HepG2 (cell line): ENCODE data around the gene SLC38A3. TPM values are rescaled to one million over a fixed set of nuclear protein-coding genes. Genes with fewer than 3 reads are reported as not detected.

Source experiments
- ARNT2 ChIP-seq: sonication (generic); formaldehyde crosslinking; IDR thresholded peaks from 2 replicates; pipeline ENCODE4 v1.8.0; 2022; ENCODE audit warnings: mild to moderate bottlenecking, low read depth, missing genetic modification reagents, moderate library complexity
- CBFB ChIP-seq: sonication (generic); formaldehyde crosslinking; IDR thresholded peaks from 2 replicates; pipeline ENCODE4 v1.4.0; 2020; ENCODE audit warnings: missing genetic modification reagents
- GZF1 ChIP-seq: sonication (generic); formaldehyde crosslinking; IDR thresholded peaks from 2 replicates; pipeline ENCODE4 v1.5.1; 2020; ENCODE audit warnings: mild to moderate bottlenecking, missing genetic modification reagents
- HDAC2 ChIP-seq: sonication (generic); formaldehyde crosslinking; IDR thresholded peaks from 2 replicates; pipeline ENCODE4 v1.4.0; 2020; ENCODE audit warnings: missing genetic modification reagents
- HNF4A ChIP-seq: sonication (generic); formaldehyde crosslinking; IDR thresholded peaks from 2 replicates; pipeline ENCODE4 v1.4.0; 2020; ENCODE audit warnings: missing genetic modification reagents
- IRF9 ChIP-seq: sonication (generic); formaldehyde crosslinking; IDR thresholded peaks from 2 replicates; pipeline ENCODE4 v1.8.0; 2022; ENCODE audit warnings: missing genetic modification reagents, mild to moderate bottlenecking, borderline replicate concordance
- MYNN ChIP-seq: sonication (generic); formaldehyde crosslinking; IDR thresholded peaks from 2 replicates; pipeline ENCODE4 v1.4.0; 2020; ENCODE audit warnings: mild to moderate bottlenecking, low read depth, missing genetic modification reagents
- NBN ChIP-seq: fragments of 450-650 bp; conservative IDR thresholded peaks from 2 replicates; pipeline ENCODE4 v1.6.1; 2017
- NFYB ChIP-seq: sonication (generic); formaldehyde crosslinking; IDR thresholded peaks from 2 replicates; pipeline ENCODE4 v1.4.0; 2020; ENCODE audit warnings: missing genetic modification reagents
- PAXIP1 ChIP-seq: sonication (generic); formaldehyde crosslinking; conservative IDR thresholded peaks from 2 replicates; pipeline ENCODE4 v1.4.0; 2020; ENCODE audit warnings: mild to moderate bottlenecking, missing genetic modification reagents, moderate library complexity
- PBX2 ChIP-seq: IDR thresholded peaks from 2 replicates; pipeline ENCODE4 v1.6.1; 2016; ENCODE audit warnings: control low read depth
- SALL2 ChIP-seq: sonication (generic); formaldehyde crosslinking; IDR thresholded peaks from 2 replicates; pipeline ENCODE4 v1.8.1; 2023; ENCODE audit warnings: mild to moderate bottlenecking, missing genetic modification reagents, inconsistent platforms
- SP4 ChIP-seq: sonication (generic); formaldehyde crosslinking; IDR thresholded peaks from 2 replicates; pipeline ENCODE4 v1.8.1; 2023; ENCODE audit warnings: mild to moderate bottlenecking, missing genetic modification reagents
- ZBTB26 ChIP-seq: IDR thresholded peaks from 2 replicates; pipeline ENCODE4 v1.6.1; 2016; ENCODE audit warnings: missing compliant biosample characterization, missing genetic modification reagents, borderline replicate concordance
- ZBTB43 ChIP-seq: sonication (generic); formaldehyde crosslinking; conservative IDR thresholded peaks from 2 replicates; pipeline ENCODE4 v1.4.0; 2020; ENCODE audit warnings: missing genetic modification reagents
- ZFP91 ChIP-seq: sonication (generic); formaldehyde crosslinking; IDR thresholded peaks from 2 replicates; pipeline ENCODE4 v1.9.0; 2022; ENCODE audit warnings: missing genetic modification reagents, mild to moderate bottlenecking, borderline replicate concordance
- ZKSCAN8 ChIP-seq: IDR thresholded peaks from 2 replicates; pipeline ENCODE4 v1.6.1; 2016; ENCODE audit warnings: borderline replicate concordance, missing genetic modification reagents, missing compliant biosample characterization
- ZNF768 ChIP-seq: sonication (generic); formaldehyde crosslinking; IDR thresholded peaks from 2 replicates; pipeline ENCODE4 v1.4.0; 2020; ENCODE audit warnings: missing genetic modification reagents
- polyA plus RNA-seq, 8 experiments: library from polyadenylated mRNA; depleted of rRNA in 3 of 8; stranded (reverse) in 7 of 8; unstranded in 1 of 8; fragments of >200 nt; fragmentation: Illumina TruSeq in 4 of 8; extraction: Trizol in 4 of 8; gene quantifications; 2 replicates each; pipeline versions ENCODE4 v1.2.1 to v1.2.3, GENCODE V29; 2011 to 2016; ENCODE audit warnings: low read depth in 4 of 8, missing spikeins in 1 of 8, mixed read lengths in 1 of 8; ENCODE audit not compliant: insufficient read depth in 1 of 8
- total RNA-seq, 5 experiments: library from RNA; depleted of rRNA; stranded (reverse); fragments of >200 nt; fragmentation: Illumina TruSeq; extraction: Trizol; gene quantifications; 2 replicates each; pipeline ENCODE4 v1.2.3, GENCODE V29; 2016; ENCODE audit warnings: low read depth in 1 of 5

The SLC38A3 gene
- total and polyA plus RNA-seq, 2 of the 13 experiments (the other 11 are each of a cell fraction or from before 2014, with no cell fraction given): 29.8 to 164 TPM

GRCh38 chr3:50227390-50228183 is 22.5 kb downstream of the SLC38A3 start (continued):
- peak; percentile 93; the same call in 1 of the 2 replicates for TF ChIP-seq ZFP91 (CRISPR knock-in tag)
- peak; percentile 85 for TF ChIP-seq HDAC2 (CRISPR knock-in tag)
- TF ChIP-seq SALL2 (CRISPR knock-in tag): peak; percentile 86; the same call in 1 of the 2 replicates
- TF ChIP-seq HNF4A: peak; percentile 20; the same call in 1 of the 2 replicates
- peak; percentile 67; the same call in 1 of the 2 replicates for TF ChIP-seq CBFB (CRISPR knock-in tag)
- TF ChIP-seq GZF1 (CRISPR knock-in tag): 0 out of 2 replicates have a peak, but pooled peaks have one; percentile 29
- peak; percentile 80 for TF ChIP-seq PAXIP1 (CRISPR knock-in tag)
- no peak for TF ChIP-seq NBN
- 0 out of 2 replicates have a peak, but pooled peaks have one; percentile 31 for TF ChIP-seq ZNF768 (CRISPR knock-in tag)
- TF ChIP-seq ZKSCAN8: 0 out of 2 replicates have a peak, but pooled peaks have one; percentile 60
- 0 out of 2 replicates have a peak, but pooled peaks have one; percentile 34 for TF ChIP-seq ZBTB26
- 0 out of 2 replicates have a peak, but pooled peaks have one; percentile 75 for TF ChIP-seq MYNN (CRISPR knock-in tag)
- TF ChIP-seq PBX2 (CRISPR knock-in tag): 0 out of 2 replicates have a peak, but pooled peaks have one; percentile 14
- TF ChIP-seq ZBTB43 (CRISPR knock-in tag): 0 out of 2 replicates have a peak, but pooled peaks have one; percentile 29
- TF ChIP-seq IRF9: peak; percentile 69; the same call in 1 of the 2 replicates
- peak; percentile 90 for TF ChIP-seq SP4
- peak; percentile 52 for TF ChIP-seq NFYB (CRISPR knock-in tag)
- peak; percentile 89 for TF ChIP-seq ARNT2 (CRISPR knock-in tag)
